Muscle layer of duodenum (tissue), 2 donors: ENCODE measurements around the gene ZFHX3.

Experiments
- H3K27ac ChIP-seq: one replicate; pipeline ENCODE4 v1.7.0; 2013; ENCODE audit warnings: mild to moderate bottlenecking, low read length
- H3K27me3 ChIP-seq: one replicate; pipeline ENCODE4 v1.7.0; 2013; ENCODE audit warnings: low read depth, mild to moderate bottlenecking, control low read depth, low read length
- H3K36me3 ChIP-seq, 2 donors: one replicate each; pipeline ENCODE4 v1.7.0; 2013; ENCODE audit warnings: low read length in 2 of 2, control low read depth in 1 of 2, mild to moderate bottlenecking in 1 of 2; ENCODE audit not compliant: insufficient read depth in 2 of 2, control insufficient read depth in 1 of 2
- H3K4me1 ChIP-seq, 2 donors: one replicate each; pipeline ENCODE4 v1.7.0; 2013; ENCODE audit warnings: low read length in 2 of 2, mild to moderate bottlenecking in 2 of 2, control low read depth in 1 of 2, moderate library complexity in 1 of 2; ENCODE audit not compliant: insufficient read depth in 2 of 2, control insufficient read depth in 1 of 2
- H3K4me3 ChIP-seq, 2 donors: one replicate each; pipeline ENCODE4 v1.7.0; 2013; ENCODE audit warnings: low read length in 2 of 2, low read depth in 1 of 2, mild to moderate bottlenecking in 1 of 2
- H3K9me3 ChIP-seq, 2 donors: one replicate each; pipeline ENCODE4 v1.7.0; 2013; ENCODE audit warnings: low read length in 2 of 2, control low read depth in 1 of 2, mild to moderate bottlenecking in 1 of 2; ENCODE audit not compliant: control insufficient read depth in 1 of 2
- donor health status: healthy.

The ZFHX3 gene

GRCh38 chr16:73066927-73067670 is 19.2 kb upstream of the ZFHX3 start:
- Histone ChIP-seq H3K4me1 (peaks cover 8 to 52% of the 10 kb centered on the region in 2 donors), H3K27ac (peak overlapping the region; percentile 76), H3K9me3 (no peaks in the 10 kb centered on the region), H3K36me3 (peaks cover 0 to 3% of the 10 kb centered on the region in 2 donors), H3K27me3 (peaks cover 34% of the 10 kb centered on the region), H3K4me3 (peak overlapping the region; percentile 26 to 45)

GRCh38 chr16:73066331-73066926 is 18.5 kb upstream of the ZFHX3 start:
- H3K9me3 ChIP-seq, result no peaks in the 10 kb centered on the region
- H3K36me3 ChIP-seq, result peaks cover 0 to 3% of the 10 kb centered on the region in 2 donors
- H3K27me3 ChIP-seq, result peaks cover 34% of the 10 kb centered on the region
- no peak overlapping the region for H3K27ac ChIP-seq
- H3K4me3 ChIP-seq, result peak overlapping the region; percentile 26 to 45
- H3K4me1 ChIP-seq, result peaks cover 8 to 48% of the 10 kb centered on the region in 2 donors

- Histone ChIP-seq H3K27ac (no peak overlapping the region), H3K27me3 (peaks cover 38% of the 10 kb centered on the region), H3K36me3 (peaks cover 0 to 3% of the 10 kb centered on the region in 2 donors), H3K4me3 (peak overlapping the region; percentile 37 to 45), H3K4me1 (peaks cover 8 to 44% of the 10 kb centered on the region in 2 donors), H3K9me3 (no peaks in the 10 kb centered on the region)
Observed at GRCh38 chr16:73065632-73066330, 17.9 kb upstream of the ZFHX3 start.

DNA sequence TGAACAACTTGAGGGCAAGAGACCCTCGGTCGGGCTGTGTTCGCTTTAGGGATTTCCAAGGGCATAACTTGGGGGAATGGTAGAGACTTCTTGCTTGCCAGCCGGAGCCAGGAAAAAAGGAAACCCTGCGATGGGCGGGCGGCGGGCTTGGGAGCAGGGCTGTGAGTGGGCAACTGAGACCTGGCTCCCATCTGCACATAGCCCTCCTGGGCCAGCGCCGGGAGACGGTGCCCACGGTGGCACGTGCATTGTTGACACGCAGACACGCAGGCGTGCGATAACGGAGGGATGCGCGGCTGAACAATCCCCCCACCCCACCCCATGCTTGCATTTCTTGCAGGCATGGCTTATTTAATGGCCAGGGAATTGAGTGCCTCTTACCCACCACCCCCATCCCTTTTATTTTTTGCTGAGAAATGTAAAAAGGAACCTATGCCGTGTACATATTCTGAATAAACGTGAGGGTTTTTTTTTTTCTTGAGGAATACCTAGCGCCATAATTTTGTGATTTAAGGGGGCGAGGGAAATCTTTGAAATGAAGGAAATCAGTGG is 17.1 kb upstream of the ZFHX3 start:
- peaks cover 8 to 38% of the 10 kb centered on the region in 2 donors for H3K4me1 ChIP-seq
- H3K36me3 ChIP-seq, result peaks cover 0 to 3% of the 10 kb centered on the region in 2 donors
- peaks cover 39% of the 10 kb centered on the region for H3K27me3 ChIP-seq
- peak overlapping the region; percentile 45 to 57 for H3K4me3 ChIP-seq
- no peak overlapping the region for H3K27ac ChIP-seq
- no peaks in the 10 kb centered on the region for H3K9me3 ChIP-seq

DNA sequence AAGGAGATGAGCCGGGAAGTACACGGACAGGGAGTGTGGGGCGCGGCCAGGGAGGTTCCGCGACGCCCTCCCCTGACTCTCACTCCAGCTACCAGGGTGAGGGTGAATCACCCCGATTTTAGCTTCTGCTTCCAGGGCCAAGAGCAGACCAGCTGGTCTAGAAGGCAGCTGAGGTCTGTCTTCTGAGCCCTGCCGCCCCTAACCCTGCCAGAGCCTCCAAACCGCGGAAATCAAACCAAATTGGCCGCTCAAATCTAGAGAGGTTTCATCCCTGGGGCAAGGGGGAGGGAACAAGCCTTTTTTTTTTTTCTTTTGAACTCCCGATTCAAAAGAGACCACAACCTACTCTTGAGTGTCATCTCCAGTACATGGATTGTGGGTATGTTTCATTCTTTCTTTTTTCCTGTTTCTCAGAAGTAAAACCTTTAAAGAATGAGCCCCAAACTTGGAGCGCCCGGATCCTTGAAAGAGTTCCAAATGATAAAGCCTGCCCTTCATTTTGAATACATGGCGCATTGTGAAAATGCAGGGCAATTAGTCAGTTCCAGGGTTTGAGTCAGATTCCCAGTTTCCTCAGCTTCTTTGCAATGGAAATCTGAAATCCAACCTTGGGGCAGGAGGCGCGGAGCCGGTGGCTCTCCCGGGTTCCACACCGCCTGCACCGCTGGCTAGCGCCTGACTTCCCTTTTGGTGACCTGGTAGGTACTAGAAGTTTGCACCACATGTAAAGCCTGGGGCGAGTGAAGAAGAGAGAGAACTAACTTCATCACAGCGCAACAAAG is 16.5 kb upstream of the ZFHX3 start:
- H3K4me1 ChIP-seq, result peaks cover 12 to 42% of the 10 kb centered on the region in 2 donors
- peaks cover 0 to 3% of the 10 kb centered on the region in 2 donors for H3K36me3 ChIP-seq
- no peaks in the 10 kb centered on the region for H3K9me3 ChIP-seq
- peak overlapping the region; percentile 41 to 57 for H3K4me3 ChIP-seq
- H3K27ac ChIP-seq, result no peak overlapping the region
- H3K27me3 ChIP-seq, result peaks cover 39% of the 10 kb centered on the region

GRCh38 chr16:73063854-73064211 is 15.9 kb upstream of the ZFHX3 start:
- Histone ChIP-seq H3K27ac (no peak overlapping the region), H3K36me3 (peaks cover 0 to 3% of the 10 kb centered on the region in 2 donors), H3K4me1 (peaks cover 14 to 44% of the 10 kb centered on the region in 2 donors), H3K4me3 (peak overlapping the region in 1 of 2 donors; percentile 38), H3K27me3 (peaks cover 39% of the 10 kb centered on the region), H3K9me3 (no peaks in the 10 kb centered on the region)

DNA sequence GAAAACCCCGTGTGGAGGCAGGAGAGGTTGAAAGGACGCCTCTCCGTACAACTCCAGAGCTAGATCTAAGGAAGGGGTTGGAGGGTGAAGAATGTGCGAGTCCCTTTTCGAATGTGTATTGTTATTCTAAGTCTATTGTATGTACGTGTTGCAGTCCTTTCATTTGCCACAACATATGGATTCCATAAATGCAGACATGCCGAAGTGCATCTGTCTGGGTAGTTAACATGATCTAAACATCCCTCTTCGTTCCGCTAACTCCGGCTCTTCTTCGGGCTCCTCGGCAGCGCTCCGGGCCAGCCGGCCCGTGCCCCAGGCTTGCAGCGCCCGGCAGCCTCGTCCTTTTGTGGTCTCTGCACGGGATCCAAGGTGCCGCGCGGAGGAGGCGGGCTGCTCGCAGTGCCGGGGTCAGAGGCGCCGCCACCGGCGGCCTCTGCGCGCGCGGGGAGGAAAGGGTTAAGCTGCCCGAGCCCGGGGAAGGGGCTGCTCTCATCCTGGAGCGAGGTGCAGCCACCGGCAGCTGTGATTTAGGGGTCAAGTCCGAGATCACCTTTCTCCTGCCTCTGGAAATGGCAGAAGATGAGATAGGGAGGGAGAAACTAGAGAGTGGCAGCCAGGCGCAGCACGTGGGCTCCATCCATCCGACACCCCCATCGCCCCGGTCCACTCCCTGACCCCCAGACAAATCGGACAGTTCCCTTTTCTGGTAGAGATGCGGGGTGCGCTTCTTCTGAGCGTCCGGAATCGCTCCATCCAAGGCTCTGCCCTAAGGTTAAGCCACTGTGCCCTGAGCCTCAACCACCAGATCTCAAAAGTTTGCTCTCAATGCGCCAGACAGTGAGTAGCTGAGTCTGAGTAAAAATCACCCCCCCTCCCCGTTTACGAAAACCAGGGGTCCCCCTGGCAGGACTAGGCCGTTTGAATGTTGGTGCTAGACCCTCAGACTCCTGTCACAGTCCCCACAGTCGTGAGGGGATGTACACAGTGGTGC is 15.1 kb upstream of the ZFHX3 start:
- peaks cover 39% of the 10 kb centered on the region for H3K27me3 ChIP-seq
- no peak overlapping the region for H3K4me3 ChIP-seq
- no peak overlapping the region for H3K27ac ChIP-seq
- peaks cover 11 to 43% of the 10 kb centered on the region in 2 donors for H3K4me1 ChIP-seq
- no peaks in the 10 kb centered on the region for H3K36me3 ChIP-seq
- no peaks in the 10 kb centered on the region for H3K9me3 ChIP-seq

DNA sequence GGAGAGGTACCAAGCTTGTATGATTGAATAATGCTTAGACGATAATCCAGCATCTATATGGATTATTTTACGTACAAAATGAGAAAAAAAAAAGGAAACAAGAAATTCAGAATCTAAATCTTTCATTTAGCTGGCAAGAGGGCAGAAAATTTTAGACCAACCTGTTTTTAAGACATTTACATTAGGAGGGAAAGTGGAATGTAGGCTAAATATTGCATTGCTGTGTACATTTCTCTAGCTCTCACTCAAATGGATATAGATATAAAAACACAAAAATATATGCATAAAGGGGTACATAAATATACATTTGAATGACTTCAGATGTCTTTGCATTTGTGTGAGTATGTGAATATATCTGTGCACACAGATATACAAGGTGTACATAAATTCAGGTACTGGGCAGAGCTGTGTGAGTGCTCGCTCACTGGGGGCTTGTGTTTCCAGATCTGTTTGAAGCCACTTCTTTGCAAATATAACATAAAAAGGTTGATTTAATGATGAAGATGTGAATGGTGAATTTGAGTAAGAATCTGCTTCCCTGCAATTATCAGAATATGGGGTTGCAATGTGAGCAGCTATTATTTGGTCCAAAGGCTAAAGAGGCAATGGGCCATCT is 14.2 kb upstream of the ZFHX3 start:
- no peak overlapping the region for H3K4me3 ChIP-seq
- peaks cover 5 to 37% of the 10 kb centered on the region in 2 donors for H3K4me1 ChIP-seq
- no peak overlapping the region for H3K27ac ChIP-seq
- no peaks in the 10 kb centered on the region for H3K36me3 ChIP-seq
- peaks cover 39% of the 10 kb centered on the region for H3K27me3 ChIP-seq
- no peaks in the 10 kb centered on the region for H3K9me3 ChIP-seq

GRCh38 chr16:73060892-73061490 is 13.1 kb upstream of the ZFHX3 start:
- H3K36me3 ChIP-seq, result no peaks in the 10 kb centered on the region
- H3K27me3 ChIP-seq, result peaks cover 33% of the 10 kb centered on the region
- peak overlapping the region; percentile 74 for H3K27ac ChIP-seq
- no peak overlapping the region for H3K4me3 ChIP-seq
- H3K4me1 ChIP-seq, result peaks cover 11 to 32% of the 10 kb centered on the region in 2 donors
- no peaks in the 10 kb centered on the region for H3K9me3 ChIP-seq
